Glutamatergic neuron (in vitro differentiated cells): Measurements from ENCODE around the gene RAP1GAP2. TPM values are rescaled to one million over a fixed set of nuclear protein-coding genes. Genes with fewer than 3 reads are reported as not detected.

Experiments used
- DNase-seq: peaks from one replicate; pipeline ENCODE4 v3.0.0; 2022
- H3K27ac Mint-ChIP-seq: one replicate; pipeline ENCODE4 v1.8.0; 2020; ENCODE audit warnings: mild to moderate bottlenecking, mixed read lengths, inconsistent platforms; ENCODE audit not compliant: unreplicated experiment
- H3K27me3 Mint-ChIP-seq: one replicate; pipeline ENCODE4 v1.8.0; 2020; ENCODE audit warnings: mild to moderate bottlenecking, moderate library complexity, mixed read lengths, inconsistent platforms; ENCODE audit not compliant: unreplicated experiment
- H3K36me3 Mint-ChIP-seq: one replicate; pipeline ENCODE4 v1.8.0; 2020; ENCODE audit warnings: mild to moderate bottlenecking, mixed read lengths, inconsistent platforms; ENCODE audit not compliant: unreplicated experiment
- H3K4me1 Mint-ChIP-seq: one replicate; pipeline ENCODE4 v1.8.0; 2020; ENCODE audit warnings: mild to moderate bottlenecking, low read depth, mixed read lengths, inconsistent platforms; ENCODE audit not compliant: unreplicated experiment
- H3K4me3 Mint-ChIP-seq: one replicate; pipeline ENCODE4 v1.8.0; 2020; ENCODE audit warnings: mild to moderate bottlenecking, mixed read lengths, inconsistent platforms; ENCODE audit not compliant: unreplicated experiment
- H3K9me3 Mint-ChIP-seq: one replicate; pipeline ENCODE4 v1.8.0; 2020; ENCODE audit warnings: mild to moderate bottlenecking, moderate library complexity, mixed read lengths, inconsistent platforms; ENCODE audit not compliant: unreplicated experiment
- total RNA-seq: library from RNA; stranded (reverse); fragmentation: NEBNext Ultra II Directional; extraction: Animal tissue kit (Norgen Biotek cat#: 25700); gene quantifications from one replicate; pipeline ENCODE4 v1.2.1, GENCODE V29; 2021; ENCODE audit not compliant: unreplicated experiment
- TF ChIP-seq, protein P1 (sequence below): fragments of 200-600 bp; sonication (generic); IDR thresholded peaks from one replicate; pipeline ENCODE4 v1.5.0; 2021; ENCODE audit not compliant: partially characterized antibody, unreplicated experiment

The RAP1GAP2 gene
- total RNA-seq, 1 donor from 2014 or later: 86.0 TPM

DNA sequence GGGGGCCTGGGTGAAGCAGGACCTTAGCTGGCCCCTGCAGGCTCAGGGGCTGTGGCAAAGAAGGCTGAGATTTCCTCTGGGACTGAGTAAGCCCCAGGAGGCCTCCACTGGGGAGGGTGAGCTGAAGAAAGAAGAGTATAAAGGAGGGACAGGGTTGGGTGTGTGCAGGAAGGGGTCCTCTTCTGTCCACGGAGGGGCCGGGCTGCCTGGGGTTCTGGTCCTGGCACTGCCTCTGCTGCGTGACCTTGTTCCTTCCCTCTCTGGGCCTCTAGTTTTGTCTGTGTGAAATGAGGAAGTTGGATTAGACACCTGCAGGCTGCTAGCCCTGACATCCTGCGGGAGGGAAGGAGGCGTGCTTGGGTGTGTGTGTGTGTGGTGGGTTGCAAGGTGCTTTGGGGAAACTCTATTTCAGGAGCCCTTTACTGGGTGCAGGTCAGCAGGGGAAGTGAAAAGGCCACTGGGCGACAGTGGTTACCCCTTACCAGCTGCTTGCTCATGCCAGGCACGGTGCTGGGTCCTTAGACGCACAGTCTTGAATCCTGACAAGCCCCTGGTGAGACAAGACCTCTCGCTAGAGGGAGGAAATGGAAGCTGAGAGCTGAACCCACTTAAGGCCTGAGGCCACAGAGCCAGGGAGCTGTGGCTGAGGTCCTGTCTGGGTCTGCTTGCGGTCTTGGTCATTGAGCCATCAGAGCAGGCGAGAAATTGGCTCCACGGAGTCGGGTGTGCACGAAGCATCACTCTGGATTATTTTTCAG lies 206.5 kb downstream of the RAP1GAP2 start:
- TF ChIP-seq, protein P1, sequence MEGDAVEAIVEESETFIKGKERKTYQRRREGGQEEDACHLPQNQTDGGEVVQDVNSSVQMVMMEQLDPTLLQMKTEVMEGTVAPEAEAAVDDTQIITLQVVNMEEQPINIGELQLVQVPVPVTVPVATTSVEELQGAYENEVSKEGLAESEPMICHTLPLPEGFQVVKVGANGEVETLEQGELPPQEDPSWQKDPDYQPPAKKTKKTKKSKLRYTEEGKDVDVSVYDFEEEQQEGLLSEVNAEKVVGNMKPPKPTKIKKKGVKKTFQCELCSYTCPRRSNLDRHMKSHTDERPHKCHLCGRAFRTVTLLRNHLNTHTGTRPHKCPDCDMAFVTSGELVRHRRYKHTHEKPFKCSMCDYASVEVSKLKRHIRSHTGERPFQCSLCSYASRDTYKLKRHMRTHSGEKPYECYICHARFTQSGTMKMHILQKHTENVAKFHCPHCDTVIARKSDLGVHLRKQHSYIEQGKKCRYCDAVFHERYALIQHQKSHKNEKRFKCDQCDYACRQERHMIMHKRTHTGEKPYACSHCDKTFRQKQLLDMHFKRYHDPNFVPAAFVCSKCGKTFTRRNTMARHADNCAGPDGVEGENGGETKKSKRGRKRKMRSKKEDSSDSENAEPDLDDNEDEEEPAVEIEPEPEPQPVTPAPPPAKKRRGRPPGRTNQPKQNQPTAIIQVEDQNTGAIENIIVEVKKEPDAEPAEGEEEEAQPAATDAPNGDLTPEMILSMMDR: no peak
- Mint-ChIP-seq H3K9me3 (peaks cover 7% of the 10 kb centered on the region), H3K4me1 (peaks cover 12% of the 10 kb centered on the region), H3K27me3 (peaks cover 3% of the 10 kb centered on the region), H3K36me3 (peaks cover 7% of the 10 kb centered on the region), H3K27ac (peak overlapping the region; percentile 48), H3K4me3 (peak overlapping the region; percentile 3)
- DNase-seq: no peak

DNA sequence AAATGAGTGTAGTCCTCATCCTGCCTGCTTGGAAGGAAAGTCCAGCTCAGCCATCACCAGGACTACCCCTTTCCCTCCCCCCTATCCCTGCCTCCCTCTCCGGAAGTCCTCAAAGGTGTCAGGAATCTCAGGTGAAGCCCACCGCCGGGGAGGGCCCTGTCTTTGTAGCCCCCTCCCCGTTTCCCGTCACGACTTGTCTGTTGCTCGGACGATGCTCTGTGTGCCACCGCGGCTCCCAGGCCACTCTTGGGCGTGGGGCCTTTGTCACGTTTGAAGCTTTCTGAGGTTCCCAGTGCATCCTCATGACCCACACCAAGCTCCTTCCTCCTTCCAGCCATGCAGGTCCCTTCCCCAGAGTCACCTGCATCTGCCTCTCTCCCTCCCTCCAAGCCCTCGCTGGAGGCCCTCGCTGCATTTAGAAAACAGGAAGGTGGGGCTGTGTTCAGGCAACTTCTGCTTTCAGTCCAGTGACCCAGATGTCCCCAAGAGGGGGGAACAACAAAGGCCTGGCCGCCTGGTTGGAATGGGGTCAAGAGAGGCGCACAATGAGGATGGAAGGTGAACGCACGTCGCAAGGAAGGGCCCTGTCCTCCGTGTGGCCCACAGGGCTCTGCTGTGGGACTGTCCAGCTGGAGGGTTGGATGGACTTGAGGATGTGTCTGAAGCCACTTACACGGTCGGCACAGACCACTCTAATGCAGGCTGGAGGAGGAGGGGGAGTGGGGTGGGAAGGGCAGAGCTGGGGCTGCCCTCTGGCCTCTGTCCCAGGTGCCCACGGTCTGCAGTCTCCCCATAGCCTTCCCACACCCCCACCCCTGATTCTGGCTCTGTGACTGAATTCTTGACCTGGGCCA lies 207.3 kb downstream of the RAP1GAP2 start:
- H3K27ac Mint-ChIP-seq: peak overlapping the region; percentile 12
- H3K4me3 Mint-ChIP-seq: no peak overlapping the region
- peaks cover 5% of the 10 kb centered on the region for H3K27me3 Mint-ChIP-seq
- DNase-seq: no peak
- H3K36me3 Mint-ChIP-seq: peaks cover 12% of the 10 kb centered on the region
- H3K9me3 Mint-ChIP-seq: peaks cover 4% of the 10 kb centered on the region
- TF ChIP-seq, protein P1: no peak
- H3K4me1 Mint-ChIP-seq: peaks cover 12% of the 10 kb centered on the region

DNA sequence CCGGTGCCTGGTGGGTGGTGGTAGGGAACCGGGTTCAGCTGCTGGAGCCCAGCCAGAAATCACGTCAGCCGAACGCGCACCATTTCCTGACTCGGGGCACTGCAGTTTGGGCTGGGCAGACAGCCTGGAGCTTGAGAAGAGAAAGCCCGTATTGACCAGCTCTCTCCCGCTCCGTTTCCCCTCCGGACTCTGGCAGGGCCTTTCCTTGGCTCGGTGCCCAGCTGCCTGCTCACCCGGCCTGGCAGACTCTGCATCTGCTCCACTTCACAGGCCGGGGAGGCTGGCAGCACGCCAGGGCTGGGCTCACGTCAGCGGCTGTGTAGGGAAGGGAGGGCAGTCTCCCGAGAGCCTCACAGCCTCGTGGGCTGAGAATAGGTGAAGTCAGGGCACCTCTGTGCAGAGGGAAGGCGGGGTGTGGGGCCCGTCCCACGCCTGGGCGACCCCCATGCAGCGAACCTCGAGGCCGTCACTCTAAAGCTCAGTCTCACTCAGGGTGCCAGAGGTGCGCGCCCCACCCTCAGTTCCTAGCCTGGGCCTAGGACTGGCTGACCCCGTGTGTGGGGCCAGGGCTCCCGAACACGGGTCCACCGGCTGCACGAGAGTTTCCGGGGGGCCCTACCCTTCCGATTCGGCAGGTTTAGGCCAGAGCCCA lies 208.0 kb downstream of the RAP1GAP2 start:
- no peak overlapping the region for H3K27ac Mint-ChIP-seq
- peaks cover 4% of the 10 kb centered on the region for H3K9me3 Mint-ChIP-seq
- TF ChIP-seq, protein P1: no peak
- peaks cover 12% of the 10 kb centered on the region for H3K4me1 Mint-ChIP-seq
- peak; percentile 56 for DNase-seq
- no peak overlapping the region for H3K4me3 Mint-ChIP-seq
- peaks cover 5% of the 10 kb centered on the region for H3K27me3 Mint-ChIP-seq
- H3K36me3 Mint-ChIP-seq: peaks cover 12% of the 10 kb centered on the region

DNA sequence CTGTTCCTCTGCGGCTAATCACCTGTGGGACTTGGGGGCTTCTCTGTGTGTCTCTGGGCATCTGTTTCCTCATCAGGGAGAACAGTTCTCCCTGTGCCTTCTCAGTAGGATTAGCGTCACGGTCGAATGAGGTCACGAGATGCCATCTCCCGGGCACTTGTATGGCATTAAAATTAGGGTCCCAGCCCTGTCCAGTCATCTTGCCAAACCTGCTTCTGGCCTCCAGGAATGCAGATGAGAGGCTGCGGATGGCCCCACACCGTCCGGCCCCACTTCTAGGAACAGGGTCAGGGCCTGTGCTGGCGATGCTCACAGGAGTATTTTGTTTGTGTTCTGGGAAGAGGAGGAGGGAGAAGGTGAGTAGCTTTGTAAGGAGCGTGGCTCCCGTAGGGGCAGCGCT lies 208.7 kb downstream of the RAP1GAP2 start:
- Mint-ChIP-seq H3K4me3 (no peak overlapping the region), H3K27ac (peak overlapping the region; percentile 33), H3K27me3 (peaks cover 5% of the 10 kb centered on the region), H3K9me3 (peaks cover 4% of the 10 kb centered on the region), H3K36me3 (peaks cover 12% of the 10 kb centered on the region), H3K4me1 (peaks cover 12% of the 10 kb centered on the region)
- TF ChIP-seq, protein P1: no peak
- DNase-seq: no peak
